ENCODE data around the gene KRTAP10-11.

GRCh38 chr21:44653123-44653522, 6.9 kb downstream of the KRTAP10-11 start:
- TF ChIP-seq CTCF (conservative IDR thresholded peaks at IDR 0.05; ENCODE audit: low read length) (no peak), EZH2phosphoT487 (IDR thresholded peaks at IDR 0.05; ENCODE audit: borderline replicate concordance, low read depth, low read length) (no peak)
